DND-41 (cell line): ENCODE measurements around the gene PYM1.

Experiments
- CTCF ChIP-seq: IDR thresholded peaks from 2 replicates; pipeline ENCODE4 v1.5.1; 2012; ENCODE audit warnings: borderline replicate concordance, low read length, moderate library complexity, mild to moderate bottlenecking; ENCODE audit not compliant: poor library complexity, severe bottlenecking; ENCODE audit errors: extremely low read depth
- EZH2 ChIP-seq: IDR thresholded peaks from 3 replicates; pipeline ENCODE4 v1.6.1; 2012; ENCODE audit warnings: borderline replicate concordance, low read depth, mild to moderate bottlenecking, moderate library complexity, low read length, inconsistent platforms; ENCODE audit not compliant: severe bottlenecking

- TF ChIP-seq CTCF (no peak), EZH2 (no peak)
Observed at GRCh38 chr12:55875704-55876467, 51.8 kb downstream of the PYM1 start.
